ENCODE measurements around the gene CD96.

DNA sequence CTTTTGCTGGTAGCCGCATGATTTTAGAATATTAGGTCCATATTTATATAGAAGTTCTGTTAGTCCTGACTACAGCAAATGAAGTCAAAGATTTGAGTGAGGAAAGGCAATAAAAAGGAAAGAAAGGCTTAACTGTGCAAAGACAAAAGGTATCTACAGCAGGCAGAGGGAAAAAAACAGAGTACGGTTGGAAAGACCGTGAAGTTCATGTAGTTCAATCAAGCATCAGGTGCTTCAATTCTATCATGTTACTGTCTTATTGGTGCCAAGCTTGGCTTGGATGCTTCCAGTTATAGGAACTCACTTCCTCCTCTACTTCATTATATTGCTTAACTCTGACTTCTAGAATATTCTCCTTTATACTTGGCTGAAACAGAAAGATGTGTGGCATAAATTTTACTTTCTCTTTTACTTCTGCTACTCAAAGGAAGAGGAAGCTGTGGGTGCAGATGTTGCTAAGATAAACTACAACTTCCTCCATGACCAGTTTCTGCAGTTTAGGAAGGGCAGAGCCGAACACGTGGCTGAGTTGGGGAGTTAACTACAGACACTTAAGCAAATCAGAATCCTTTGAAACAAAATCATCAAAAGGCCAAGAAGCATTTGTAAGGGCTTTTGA is 125.7 kb downstream of the CD96 start:
- TF ChIP-seq, protein P1, sequence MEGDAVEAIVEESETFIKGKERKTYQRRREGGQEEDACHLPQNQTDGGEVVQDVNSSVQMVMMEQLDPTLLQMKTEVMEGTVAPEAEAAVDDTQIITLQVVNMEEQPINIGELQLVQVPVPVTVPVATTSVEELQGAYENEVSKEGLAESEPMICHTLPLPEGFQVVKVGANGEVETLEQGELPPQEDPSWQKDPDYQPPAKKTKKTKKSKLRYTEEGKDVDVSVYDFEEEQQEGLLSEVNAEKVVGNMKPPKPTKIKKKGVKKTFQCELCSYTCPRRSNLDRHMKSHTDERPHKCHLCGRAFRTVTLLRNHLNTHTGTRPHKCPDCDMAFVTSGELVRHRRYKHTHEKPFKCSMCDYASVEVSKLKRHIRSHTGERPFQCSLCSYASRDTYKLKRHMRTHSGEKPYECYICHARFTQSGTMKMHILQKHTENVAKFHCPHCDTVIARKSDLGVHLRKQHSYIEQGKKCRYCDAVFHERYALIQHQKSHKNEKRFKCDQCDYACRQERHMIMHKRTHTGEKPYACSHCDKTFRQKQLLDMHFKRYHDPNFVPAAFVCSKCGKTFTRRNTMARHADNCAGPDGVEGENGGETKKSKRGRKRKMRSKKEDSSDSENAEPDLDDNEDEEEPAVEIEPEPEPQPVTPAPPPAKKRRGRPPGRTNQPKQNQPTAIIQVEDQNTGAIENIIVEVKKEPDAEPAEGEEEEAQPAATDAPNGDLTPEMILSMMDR (IDR thresholded peaks at IDR 0.05; ENCODE audit: poor library complexity): no peak
- no peak for TF ChIP-seq EZH2 (IDR thresholded peaks at IDR 0.05; ENCODE audit: borderline replicate concordance)

All from hepatocyte (in vitro differentiated cells).